ENCODE measurements around the gene RGCC.
"Not testable (repeated sequence)": the region's sequence is repeated elsewhere in the genome, so short reads cannot be mapped to it uniquely, and the experiment has no call there.

DNA sequence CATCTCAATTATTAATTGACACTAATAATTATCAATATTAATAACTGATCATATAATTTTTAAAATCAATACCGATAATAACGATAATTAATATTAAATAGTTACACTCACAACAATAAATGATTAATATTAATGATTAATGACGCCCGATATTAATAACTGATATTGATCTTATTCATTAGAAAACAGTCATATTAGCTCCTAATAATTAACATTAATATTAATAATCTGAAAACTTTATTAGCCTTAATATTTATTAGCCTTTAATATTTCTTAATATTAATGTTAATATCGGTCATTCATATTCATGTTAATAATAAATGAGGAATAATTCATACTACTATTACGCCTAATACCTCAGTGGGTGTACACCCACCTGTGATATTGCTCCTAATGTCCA is 32.7 kb upstream of the RGCC start:
- TF ChIP-seq, protein P1, sequence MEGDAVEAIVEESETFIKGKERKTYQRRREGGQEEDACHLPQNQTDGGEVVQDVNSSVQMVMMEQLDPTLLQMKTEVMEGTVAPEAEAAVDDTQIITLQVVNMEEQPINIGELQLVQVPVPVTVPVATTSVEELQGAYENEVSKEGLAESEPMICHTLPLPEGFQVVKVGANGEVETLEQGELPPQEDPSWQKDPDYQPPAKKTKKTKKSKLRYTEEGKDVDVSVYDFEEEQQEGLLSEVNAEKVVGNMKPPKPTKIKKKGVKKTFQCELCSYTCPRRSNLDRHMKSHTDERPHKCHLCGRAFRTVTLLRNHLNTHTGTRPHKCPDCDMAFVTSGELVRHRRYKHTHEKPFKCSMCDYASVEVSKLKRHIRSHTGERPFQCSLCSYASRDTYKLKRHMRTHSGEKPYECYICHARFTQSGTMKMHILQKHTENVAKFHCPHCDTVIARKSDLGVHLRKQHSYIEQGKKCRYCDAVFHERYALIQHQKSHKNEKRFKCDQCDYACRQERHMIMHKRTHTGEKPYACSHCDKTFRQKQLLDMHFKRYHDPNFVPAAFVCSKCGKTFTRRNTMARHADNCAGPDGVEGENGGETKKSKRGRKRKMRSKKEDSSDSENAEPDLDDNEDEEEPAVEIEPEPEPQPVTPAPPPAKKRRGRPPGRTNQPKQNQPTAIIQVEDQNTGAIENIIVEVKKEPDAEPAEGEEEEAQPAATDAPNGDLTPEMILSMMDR (IDR thresholded peaks at IDR 0.05): not testable (repeated sequence)
- TF ChIP-seq CBX8 (IDR thresholded peaks at IDR 0.05); EHMT2 (IDR thresholded peaks at IDR 0.05; ENCODE audit: low read depth); SREBF2 (IDR thresholded peaks at IDR 0.05); POLR2A (IDR thresholded peaks at IDR 0.05; ENCODE audit: low read length): not testable (repeated sequence)
- TF ChIP-seq, protein P2, sequence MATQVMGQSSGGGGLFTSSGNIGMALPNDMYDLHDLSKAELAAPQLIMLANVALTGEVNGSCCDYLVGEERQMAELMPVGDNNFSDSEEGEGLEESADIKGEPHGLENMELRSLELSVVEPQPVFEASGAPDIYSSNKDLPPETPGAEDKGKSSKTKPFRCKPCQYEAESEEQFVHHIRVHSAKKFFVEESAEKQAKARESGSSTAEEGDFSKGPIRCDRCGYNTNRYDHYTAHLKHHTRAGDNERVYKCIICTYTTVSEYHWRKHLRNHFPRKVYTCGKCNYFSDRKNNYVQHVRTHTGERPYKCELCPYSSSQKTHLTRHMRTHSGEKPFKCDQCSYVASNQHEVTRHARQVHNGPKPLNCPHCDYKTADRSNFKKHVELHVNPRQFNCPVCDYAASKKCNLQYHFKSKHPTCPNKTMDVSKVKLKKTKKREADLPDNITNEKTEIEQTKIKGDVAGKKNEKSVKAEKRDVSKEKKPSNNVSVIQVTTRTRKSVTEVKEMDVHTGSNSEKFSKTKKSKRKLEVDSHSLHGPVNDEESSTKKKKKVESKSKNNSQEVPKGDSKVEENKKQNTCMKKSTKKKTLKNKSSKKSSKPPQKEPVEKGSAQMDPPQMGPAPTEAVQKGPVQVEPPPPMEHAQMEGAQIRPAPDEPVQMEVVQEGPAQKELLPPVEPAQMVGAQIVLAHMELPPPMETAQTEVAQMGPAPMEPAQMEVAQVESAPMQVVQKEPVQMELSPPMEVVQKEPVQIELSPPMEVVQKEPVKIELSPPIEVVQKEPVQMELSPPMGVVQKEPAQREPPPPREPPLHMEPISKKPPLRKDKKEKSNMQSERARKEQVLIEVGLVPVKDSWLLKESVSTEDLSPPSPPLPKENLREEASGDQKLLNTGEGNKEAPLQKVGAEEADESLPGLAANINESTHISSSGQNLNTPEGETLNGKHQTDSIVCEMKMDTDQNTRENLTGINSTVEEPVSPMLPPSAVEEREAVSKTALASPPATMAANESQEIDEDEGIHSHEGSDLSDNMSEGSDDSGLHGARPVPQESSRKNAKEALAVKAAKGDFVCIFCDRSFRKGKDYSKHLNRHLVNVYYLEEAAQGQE (IDR thresholded peaks at IDR 0.05): not testable (repeated sequence)
- TF ChIP-seq, protein P3, sequence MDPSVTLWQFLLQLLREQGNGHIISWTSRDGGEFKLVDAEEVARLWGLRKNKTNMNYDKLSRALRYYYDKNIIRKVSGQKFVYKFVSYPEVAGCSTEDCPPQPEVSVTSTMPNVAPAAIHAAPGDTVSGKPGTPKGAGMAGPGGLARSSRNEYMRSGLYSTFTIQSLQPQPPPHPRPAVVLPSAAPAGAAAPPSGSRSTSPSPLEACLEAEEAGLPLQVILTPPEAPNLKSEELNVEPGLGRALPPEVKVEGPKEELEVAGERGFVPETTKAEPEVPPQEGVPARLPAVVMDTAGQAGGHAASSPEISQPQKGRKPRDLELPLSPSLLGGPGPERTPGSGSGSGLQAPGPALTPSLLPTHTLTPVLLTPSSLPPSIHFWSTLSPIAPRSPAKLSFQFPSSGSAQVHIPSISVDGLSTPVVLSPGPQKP (IDR thresholded peaks at IDR 0.05; ENCODE audit: low read depth, low read length): not testable (repeated sequence)
